ENCODE measurements around the gene WNT9A.

The WNT9A gene

DNA sequence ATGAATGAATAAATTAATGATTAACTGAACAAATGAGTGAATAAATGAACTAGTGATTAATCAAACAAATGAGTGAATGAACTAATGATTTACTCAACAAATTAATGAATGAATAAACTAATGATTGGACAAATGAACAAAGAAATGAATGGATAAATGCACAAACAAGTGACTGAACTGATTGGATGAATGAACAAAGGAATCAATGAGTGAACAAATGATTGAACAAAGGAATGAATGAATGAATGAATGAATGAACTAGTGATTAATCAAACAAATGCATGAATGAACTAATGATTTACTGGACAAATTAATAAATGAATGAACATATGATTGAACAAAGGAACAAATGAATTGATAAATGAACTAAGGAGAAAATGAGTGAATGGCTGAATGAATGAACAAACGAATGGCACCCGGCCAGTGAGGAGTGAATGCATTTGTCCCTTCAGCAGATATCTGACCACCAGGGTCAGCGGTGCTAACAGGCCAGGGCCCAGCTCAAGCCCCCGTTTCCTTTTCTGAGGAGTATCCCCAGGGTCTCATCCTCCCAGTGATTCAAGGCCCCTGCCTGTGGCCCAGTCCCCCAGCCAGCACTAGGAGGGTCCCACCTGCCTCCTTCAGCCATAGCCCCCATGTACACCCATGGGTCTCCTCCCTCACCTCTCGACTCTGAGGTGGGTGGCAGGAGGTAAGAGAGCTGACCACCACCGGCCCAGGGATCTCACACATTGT, 49.9 kb downstream of the WNT9A start:
- DNase-seq (ENCODE audit: low spot score), result no peak

DNA sequence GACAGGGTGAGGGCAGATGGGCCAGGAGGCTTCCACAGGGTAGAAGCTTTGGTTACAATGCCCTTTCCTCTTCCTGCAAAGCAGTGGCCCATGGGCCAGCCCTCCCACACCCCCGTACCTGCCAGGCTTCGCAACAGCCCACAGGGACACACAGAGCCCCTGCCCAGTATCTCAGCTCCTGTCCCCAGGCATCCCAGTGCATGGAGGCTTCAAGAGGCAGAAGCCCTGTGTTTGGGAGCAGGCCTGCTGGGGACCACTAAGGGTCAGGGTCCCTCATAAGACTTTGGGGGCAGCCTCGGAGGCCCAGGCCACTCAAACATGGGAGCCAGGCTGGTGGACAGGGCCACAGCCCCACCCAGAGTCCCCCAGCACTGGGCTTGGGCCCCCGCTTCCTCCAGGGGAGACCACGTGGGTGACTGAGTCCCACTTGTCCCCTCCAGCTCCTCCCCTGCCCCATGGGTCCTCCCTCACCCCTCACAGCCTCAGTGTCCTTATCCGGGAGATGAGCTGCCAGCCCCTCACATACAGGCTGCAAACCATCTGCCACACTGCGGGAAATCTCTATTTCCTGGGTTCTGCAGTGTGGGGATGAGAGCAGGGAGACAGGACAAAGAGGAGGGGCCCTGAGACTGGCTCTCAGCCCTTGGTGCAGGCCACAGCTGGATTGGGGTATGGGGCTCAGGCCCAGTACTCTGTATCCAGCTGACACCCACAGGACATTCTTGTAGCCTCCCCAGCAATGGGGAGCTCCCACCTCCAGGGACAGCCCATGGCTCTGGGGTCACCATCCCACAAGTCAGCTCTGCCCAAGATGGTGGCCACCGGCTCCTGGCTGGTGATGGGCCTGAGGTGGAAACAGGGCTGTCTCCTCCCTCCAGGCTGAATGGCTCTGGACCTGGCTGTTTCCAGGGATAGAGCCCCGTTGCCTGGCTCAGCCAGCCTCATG, 50.7 kb downstream of the WNT9A start:
- no peak for DNase-seq (ENCODE audit: low spot score)

DNA sequence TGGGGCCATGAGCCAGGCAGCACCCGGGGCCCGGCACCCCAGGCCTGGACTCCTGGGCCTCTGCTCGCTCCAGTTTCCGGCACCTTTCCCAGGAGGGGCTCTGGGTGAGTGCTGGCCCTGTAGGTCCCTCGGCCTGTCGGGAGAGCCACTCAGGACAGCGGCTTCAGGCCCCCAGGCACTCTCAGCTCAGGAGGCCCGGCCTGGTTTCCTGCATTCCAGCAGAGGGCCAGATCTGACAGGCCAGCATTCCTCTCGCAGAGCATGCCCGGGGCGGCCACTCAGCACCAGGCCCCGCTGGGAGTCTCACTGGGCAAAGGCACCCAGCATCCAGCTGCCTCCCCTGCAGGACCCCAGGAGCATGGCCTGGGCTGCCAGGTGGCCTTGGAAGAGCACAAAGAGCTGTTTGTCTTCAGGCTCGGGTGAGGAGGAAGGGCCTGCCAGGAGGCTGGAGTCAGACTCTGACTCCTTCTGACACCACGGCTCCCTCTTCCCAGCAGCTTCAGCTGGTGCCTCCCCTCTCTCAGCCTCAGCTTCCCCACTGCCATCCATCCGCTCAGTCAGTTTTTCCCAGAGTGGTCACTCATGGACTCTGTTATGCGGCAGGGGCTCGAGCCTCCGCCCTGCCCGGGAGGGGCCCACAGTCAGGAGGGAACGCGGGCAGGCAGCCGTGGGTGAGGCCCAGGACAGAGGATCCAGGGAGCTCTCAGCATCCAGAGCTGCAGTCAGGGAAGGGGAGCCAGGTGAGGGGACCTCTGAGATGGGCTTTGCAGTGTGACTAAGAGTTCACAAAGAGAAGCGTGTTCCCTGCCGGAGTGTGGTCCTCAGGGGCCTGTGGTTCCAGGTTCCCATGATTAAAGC, 51.7 kb downstream of the WNT9A start:
- DNase-seq (ENCODE audit: low spot score), result no peak

DNA sequence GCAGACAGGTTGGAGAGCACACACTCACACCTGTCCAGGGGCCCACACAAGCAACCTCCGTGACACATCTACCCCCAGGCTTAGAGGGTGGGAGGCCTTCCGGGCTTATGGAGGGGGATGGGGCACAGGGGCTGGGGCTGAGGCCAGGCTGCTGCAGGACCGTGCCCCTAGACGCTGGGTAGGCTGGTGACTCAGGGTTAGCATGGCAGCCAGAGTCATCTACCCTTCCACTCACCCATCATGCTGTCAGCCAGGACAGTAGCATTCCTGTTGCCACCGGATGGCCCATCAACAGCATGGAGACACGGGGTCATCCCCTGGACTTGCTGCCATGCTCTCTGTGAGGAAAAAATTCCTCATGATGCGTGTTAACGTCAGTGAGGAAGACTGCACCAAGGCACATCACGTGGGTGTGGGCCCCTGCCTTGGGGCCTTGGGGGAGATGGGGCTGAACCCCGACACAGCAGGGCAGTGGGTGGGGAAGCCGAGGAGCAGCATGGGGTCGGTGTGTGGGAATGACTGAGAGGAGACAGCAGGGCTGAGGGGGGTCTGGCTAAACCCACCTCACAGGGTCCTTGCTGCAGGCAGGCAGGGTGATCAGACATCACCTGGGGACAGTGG, 52.8 kb downstream of the WNT9A start:
- no peak for DNase-seq (ENCODE audit: low spot score)

DNA sequence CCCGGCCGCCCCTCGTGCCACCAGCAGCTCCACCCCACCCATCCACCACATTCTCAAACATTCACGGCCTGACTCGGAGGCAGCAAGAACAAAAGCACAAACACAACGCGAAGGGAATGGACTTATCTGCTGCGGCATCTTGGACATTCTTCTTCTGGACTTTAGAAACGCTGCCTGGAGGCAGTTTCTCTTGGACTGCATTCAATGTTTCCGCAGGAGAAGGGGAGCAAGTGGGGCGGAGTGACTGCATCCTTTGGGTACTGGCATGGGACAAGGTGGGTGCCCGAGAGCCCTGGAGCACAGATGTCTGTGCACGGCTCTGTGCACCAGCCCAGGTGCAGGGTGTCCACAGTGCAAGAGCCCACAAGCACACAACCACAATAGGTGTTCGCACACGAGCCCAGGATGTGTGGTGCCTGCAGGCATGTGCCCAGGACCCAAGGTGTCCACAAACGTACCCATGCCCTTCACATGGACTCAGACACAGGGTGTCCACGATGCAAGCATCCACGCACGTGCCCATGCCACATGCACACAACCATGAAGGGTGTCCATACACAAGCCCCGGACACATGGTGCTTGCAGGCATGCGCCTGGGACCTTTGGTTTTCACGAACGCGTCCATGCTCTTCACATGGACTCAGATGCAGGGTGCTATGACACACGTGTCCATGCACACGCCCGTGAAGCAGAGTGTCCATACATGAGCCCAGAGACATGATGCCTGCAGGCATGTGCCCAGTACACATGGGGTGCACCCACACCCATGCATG, 53.6 kb downstream of the WNT9A start:
- no peak for DNase-seq (ENCODE audit: low spot score)

DNA sequence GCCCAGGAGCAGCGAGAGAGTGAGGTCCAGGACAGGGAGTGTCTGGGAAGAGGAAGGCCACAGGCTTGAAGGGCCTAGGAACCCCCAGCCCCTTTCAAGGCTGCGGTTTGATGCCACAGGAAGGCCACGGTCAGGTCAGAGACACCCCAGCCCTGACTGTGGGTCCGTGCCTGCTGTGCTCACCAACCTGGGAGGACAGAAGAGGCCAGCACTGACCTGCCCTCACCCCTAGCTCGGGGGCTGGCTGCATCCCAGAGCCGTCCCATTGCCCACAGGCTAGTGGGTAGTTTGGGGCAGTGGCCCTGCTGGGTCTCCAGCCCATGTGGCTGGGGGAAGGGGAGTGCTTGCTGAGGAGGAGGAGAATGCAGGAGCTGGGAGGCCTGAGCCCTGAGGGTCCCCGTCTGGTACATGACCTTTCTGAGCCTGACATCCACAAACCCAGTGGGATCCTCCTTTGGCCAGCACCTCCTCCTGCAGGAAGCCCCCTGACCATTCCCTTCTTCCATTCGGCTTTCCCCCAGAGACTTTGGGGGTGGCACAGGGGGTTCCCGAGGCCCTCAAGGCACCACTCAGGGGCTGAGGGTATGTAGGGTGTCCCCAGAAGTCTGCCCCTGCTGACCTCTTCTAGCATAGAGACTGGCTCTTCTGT, 54.3 kb downstream of the WNT9A start:
- DNase-seq (ENCODE audit: low spot score), result no peak

DNA sequence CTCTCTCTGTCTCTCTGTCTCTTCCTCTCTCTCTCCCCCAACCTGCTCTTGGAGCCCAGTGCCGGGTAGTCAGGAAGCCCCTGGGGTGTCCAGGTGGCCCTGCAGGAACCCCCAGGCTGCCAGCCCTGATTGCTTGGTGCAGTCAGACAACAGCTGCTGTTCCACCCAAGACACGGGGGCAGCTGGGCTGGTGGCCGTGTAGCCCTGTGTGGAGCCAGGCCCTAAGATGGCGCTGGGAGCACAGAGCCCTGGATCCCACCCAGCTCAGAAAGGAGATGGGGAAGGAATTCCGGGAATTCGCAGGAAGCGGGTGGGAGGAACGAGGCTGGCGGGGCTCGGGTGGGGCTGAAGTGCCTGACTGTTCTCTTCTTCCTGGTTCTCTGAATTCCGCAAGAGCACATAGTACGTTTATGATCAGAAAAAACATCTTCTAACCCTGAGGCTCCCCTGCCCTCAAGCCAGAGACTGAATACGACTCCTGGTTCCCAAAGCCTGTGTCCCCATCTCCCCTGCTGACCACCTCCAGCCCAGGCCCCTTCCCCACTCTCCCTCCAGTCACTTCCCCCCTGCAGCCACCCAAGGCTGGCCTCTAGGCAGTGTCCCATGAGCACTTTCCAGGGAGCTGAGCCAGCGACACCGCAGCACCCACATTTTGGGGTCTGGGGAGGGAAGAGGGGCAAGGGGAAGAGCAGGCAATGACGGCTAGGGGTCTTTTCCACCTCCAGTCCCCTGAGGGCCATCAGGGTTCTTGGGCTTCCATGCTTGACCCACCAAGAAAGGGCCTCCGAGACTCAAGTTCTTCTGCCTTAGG, 55.0 kb downstream of the WNT9A start:
- DNase-seq (ENCODE audit: low spot score), result peak; percentile 55

DNA sequence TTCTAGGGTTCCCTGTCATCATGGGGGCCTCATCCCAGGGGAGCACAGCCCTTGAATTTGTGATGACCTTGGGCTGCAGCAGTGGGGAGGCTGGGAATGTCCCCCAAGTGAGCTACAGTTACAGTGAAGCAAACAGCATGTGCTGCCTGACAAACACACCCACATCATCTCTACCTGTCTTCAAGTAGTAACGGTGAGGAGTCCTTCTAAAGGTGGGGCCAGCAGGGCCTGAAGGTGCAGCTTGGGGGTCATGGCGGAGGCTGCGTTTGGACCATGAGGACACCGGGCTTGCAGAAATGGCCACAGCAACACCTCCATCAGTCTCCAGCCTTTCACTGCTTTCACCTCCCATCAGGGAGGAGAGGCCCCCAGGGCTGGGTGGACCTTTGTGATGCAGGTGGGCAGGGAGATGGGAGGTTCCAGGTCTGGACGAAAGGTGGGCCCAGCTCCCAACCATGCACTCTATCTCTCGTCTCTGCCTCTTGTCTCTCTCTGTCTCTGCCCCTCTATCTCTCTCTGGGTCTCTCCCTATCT, 55.7 kb downstream of the WNT9A start:
- no peak for DNase-seq (ENCODE audit: low spot score)

DNA sequence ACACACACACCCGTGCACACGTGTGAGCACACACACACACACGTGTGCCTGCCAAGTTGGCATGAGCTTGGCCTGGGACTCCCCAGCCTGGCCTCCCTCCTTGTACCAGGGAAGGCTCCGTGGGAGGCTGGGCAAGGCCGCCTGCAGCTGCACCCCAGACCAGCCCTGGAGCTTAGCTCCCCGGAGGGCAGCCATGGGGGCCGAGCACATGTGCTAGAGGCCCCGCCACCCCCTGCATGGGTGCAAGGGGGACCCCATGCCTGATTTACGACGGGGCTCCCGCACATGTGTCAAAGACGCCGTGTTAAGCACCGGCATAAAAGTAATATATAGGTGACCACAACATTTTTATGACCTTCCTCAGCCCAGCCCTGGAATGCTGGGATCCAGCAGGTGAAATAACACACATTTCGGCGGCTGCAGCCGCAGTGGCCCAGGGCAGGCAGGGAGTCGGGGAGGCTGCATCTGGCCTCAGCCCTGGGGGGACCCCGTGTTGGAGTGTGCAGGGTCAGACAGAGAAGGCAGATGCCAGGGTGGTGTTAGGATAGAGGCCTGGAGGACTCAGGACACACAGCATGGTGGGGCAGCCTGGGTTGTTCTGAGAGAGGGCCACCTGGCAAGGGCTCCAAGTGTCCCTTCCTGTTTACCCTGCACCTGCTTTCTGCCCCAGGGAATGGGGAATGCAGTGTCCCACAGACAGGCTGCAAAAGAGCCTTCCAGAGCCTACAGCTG, 56.3 kb downstream of the WNT9A start:
- DNase-seq (ENCODE audit: low spot score), result no peak

DNA sequence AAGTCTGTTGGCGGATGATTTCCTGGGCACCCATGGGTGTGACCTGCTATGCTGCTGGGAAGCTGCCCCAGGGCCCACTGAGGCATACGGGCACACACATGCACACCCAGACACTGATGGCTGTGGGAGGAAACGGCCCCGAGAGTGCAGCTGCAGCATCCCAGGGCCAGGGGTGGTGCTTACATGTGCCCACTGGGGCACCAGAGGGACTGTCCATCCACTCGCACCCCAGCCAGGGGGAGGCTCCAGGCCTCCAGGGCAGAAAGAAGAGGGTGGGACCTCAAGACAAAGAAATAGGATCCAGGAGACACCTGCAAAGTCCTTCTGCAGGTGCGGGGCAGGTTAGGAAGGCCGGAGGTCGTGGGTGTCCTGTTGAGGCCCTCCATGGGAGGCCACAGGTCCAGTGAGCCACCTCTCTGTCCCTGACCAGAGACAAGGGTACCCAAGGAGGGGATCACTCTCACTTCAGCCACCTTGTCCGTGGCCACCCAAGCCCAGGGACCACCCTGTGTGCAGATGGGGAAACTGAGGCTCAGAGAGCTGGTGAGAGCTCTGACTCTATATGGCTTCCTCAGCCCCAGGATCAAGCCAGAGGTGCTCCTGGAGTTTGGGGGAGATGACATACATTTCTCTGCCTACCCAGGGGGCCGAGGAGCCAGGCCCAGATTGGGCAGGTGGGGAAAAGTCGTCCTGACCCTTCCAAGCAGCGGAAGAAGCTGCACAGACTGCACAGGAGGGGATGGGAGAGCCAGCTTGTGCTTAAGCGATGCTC, 57.1 kb downstream of the WNT9A start:
- no peak for DNase-seq (ENCODE audit: low spot score)

DNA sequence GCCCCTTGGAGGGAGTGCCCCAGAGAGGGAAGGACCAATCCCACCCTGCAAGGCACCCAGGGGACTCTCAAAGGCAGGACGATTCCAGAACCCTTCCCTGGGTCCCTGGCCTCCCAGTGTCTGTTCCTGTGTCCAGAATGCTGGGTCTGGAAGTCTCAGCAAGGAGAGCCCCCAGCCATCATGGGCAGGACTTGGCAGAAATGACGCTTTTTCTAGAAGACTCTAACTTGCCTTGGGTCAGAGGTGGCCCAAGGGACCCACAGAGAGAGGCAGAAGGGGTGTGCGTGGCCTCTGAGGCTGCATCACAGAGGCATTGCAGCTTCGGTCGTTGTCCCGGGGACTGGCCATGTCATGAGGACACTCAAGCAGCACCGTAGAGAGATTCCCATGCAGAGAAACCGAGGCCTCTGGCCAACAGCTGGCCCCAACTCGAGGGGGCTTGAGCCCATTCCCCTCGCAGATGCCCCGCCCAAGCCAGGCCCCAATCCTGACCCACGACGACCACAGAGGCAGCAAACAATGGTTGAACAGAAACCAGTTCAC, 57.8 kb downstream of the WNT9A start:
- DNase-seq (ENCODE audit: low spot score), result no peak

DNA sequence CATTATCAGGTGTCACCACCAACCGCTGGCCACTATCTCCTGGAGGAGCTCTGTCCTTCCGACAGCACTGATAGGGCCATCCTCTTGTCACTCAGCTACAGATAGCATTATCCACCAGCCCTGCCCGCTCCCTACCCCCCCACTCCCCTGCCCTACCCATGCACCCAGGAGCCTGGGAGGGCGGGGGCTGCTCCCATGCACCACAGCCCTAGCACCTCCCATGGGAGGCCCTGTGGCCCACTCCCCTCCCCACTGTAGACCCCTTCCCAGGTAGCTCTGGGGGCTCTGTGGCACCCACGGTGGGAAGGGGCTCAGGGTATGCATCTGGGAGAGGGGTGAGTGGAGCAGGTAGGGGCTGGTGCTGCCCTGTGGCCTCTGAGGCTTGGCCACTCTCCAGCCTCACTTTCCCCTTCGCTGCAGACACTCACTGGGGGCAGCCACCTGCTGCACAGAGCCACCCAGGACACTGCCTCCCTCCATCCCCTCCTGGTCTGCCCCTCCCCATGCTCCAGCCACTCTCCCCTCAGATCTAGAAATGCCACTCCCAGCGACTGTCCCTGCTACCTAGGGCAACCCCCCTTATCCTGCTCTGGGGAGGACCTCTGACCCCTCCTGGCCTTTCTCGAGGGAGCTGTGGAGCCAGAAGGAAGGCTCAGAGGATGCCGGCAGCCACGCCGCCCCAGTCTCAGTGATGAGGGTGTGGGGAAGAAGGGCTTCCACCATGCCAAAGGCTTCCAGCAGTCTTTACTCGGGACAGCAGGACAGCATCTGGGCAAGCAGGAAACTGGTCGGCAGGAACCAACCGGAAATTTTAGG, 58.5 kb downstream of the WNT9A start:
- no peak for DNase-seq (ENCODE audit: low spot score)

DNA sequence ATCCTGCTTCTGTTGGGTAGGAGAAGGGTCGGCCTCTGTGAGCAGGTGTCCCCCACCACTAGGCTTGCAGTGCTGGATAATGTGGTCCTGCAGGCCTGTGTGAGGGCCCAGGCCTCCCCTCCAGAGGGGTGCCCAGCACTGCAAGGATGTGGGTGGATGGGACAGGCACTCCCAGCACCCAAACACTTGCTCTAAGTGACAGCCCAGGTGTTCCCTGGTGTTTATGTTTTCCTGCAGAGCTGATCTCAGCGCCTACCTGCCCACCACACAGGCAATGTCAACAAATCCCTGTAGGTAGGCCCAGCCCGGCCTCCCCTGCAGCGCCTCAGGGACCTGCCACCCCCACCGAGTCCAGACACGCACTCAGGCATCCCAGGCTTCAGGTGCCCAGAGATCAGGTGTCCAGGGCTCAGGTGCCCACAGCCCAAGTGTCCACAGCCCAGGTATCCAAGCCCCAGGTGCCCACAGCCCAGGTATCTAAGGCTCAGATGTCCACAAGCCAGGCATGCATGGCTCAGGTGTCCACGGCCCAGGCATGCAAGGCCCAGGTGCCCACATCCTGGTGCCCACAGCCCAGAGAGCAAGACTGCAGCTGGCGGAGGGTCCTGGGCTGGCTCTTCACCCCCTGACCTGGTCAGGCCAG, 59.2 kb downstream of the WNT9A start:
- DNase-seq (ENCODE audit: low spot score), result no peak

DNA sequence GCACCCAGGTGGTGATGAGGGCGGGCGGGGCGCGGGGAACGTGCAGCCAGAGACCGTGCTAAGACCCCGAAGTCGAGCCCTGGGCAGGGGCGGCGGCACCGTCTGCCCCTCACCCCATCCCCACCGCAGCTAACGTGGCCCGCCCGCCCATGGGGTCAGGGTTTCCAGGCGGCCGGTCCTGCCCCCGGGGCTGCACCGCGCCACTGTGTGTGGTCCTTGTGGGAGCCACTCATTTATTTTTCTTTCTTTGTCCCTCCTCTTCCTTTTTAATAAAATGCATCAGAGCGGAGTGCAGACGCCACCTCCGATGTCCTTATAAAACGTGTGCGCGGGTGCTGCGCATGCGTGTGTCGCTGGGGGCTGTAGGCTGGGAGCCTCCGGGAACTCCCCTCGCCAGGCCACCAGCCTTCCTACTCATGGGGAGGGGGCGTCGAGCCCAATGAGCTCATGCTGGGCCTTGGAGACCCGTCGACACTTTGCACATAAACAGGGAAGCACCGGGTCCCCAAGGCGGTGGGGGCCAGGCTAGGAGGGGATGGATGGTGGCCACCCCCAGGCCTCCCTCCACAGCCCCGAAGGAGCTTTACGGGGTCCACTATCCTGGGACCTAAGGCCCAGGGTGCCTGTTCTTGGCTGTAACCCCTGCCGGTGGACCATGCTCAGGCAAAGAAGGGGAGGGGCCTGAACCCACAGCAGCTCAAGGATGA, 59.9 kb downstream of the WNT9A start:
- no peak for DNase-seq (ENCODE audit: low spot score)

DNA sequence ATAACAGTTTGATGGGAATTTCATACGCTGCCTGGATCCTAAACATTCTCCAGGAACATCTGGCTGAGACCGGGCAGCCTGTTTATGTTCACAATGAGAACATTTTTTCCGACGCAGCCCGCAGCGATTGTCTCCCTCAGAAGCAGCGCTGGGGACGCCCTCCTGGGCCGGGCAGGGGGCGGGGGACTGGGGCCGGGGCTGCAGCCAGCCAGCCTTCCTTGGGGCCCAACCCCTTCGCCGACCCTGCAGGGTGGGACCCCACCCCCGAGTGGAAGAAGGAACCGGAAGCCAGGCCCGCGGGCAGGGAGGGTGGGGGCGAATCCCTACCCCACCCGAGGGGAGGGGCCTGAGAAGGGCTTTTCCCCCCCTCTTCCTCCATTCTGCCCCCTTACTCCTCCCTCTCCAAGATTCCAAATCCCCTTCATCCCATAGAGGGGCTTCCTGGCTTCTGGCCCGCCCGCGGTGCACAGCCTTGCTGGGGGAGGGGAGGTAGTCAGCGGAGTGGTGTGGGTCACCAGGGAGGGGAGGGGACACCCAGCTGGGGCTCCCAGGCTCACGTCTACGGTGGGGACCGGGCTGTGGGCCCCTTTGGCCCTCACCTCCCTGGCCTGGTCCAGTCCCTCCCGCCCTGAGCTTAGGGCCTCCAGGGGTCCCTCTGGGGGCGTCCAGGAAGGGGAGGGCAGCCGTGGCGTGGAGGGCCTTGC, 60.6 kb downstream of the WNT9A start:
- no peak for DNase-seq (ENCODE audit: low spot score)
